Duodenal mucosa (tissue), 2 donors: ENCODE results near the gene UBE2L6.
"Not testable (repeated sequence)": the region's sequence is repeated elsewhere in the genome, so short reads cannot be mapped to it uniquely, and the experiment has no call there.

Source experiments
- H3K27ac ChIP-seq: one replicate; pipeline ENCODE4 v1.7.0; 2013; ENCODE audit warnings: low read depth, low read length
- H3K27me3 ChIP-seq, 2 donors: one replicate each; pipeline ENCODE4 v1.7.0; 2013; ENCODE audit warnings: low read length in 2 of 2, control low read depth in 1 of 2; ENCODE audit not compliant: insufficient read depth in 2 of 2, control insufficient read depth in 1 of 2
- H3K36me3 ChIP-seq, 2 donors: one replicate each; pipeline ENCODE4 v1.7.0; 2013; ENCODE audit warnings: low read length in 2 of 2, control low read depth in 1 of 2; ENCODE audit not compliant: insufficient read depth in 2 of 2, control insufficient read depth in 1 of 2
- H3K4me1 ChIP-seq, 2 donors: one replicate each; pipeline ENCODE4 v1.7.0; 2013; ENCODE audit warnings: low read length in 2 of 2, control low read depth in 1 of 2; ENCODE audit not compliant: insufficient read depth in 2 of 2, control insufficient read depth in 1 of 2
- H3K4me3 ChIP-seq, 2 donors: one replicate each; pipeline ENCODE4 v1.7.0; 2013; ENCODE audit warnings: low read length in 2 of 2, low read depth in 1 of 2
- H3K9ac ChIP-seq, 2 donors: one replicate each; pipeline ENCODE4 v1.7.0; 2013; ENCODE audit warnings: low read length in 2 of 2, low read depth in 1 of 2
- H3K9me3 ChIP-seq, 2 donors: one replicate each; pipeline ENCODE4 v1.7.0; 2013; ENCODE audit warnings: low read length in 2 of 2, control low read depth in 1 of 2; ENCODE audit not compliant: control insufficient read depth in 1 of 2

The UBE2L6 gene

DNA sequence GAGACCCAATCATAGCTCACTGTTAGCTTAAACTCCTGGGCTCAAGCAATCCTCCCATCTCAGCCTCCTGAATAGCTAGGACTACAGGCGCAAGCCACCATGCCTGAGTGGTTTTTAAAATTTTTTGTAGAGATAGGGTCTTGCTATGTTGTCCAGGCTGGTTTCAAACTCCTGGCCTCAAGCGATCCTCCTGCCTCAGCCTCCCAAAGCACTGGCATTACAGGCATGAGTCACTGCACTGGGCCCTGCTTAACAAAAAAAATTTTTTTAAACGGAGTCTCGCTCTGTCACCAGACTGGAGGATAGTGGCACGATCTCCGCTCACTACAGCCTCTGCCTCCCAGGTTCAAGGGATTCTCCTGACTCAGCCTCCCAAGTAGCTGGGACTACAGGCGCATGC lies 33.0 kb downstream of the UBE2L6 start:
- H3K4me3 ChIP-seq, H3K9ac ChIP-seq, H3K36me3 ChIP-seq, H3K9me3 ChIP-seq, H3K27me3 ChIP-seq, H3K27ac ChIP-seq: not testable (repeated sequence)
- H3K4me1 ChIP-seq = peaks cover 14 to 15% of the 10 kb centered on the region in 2 donors

DNA sequence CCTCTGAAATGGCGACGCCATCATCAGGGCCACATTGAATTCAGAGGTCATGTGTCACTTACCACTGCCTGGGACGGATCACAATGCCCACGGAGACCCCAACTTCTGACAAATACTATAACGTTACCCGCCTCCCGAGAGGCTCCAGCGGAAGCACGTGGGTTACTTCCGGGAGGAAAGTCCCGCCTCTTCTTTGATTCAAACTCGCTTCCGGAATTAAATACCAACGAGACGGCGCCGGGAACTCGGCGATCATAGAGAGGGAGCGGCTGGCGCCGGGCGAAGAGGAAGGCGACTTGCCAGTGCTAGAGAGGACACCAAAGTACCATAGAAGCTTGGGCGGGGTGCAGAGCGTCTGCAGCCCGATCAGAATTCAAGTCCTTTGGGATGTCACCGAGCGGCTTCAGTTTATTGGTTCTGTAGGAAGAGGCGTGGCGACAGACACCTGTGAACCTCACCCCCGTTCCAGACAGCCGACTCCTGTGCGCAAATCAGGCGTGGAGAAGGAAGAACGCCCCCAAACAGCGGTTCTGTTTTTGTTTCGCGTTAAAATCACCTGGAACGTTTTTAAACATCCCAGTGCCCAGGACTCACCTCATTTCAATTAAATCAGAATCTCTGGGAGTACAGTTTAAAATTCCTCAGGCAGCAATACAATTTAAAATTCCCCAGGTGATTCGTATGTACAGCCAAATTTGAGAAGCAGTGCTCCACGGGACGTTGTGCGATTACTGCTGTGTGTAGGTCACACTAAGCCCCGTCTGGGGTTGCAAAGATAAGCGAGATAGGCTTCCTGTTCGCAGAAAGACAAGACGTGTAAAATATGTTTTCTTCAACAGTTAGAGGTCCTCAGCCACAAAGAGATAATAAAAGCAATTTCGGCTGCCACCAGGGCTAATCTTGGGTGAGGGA lies 36.6 kb downstream of the UBE2L6 start, which contains the start of gene TIMM10:
Gene TIMM10 (minus strand): TSS at position 159 of the 912 bp plus-strand sequence. CDS start 565 bp downstream, outside the sequence.
- peak within 1 kb of the TSS; percentile 46 for H3K27ac ChIP-seq
- no peaks in the 10 kb centered on the region for H3K9me3 ChIP-seq
- peak within 1 kb of the TSS; percentile 73 to 96 for H3K9ac ChIP-seq
- no peaks in the 10 kb centered on the region for H3K27me3 ChIP-seq
- H3K4me3 ChIP-seq = peak within 1 kb of the TSS; percentile 92 to 100
- H3K4me1 ChIP-seq = peaks cover 16 to 22% of the 10 kb centered on the region in 2 donors
- H3K36me3 ChIP-seq = peaks cover 4 to 10% of the 10 kb centered on the region in 2 donors

DNA sequence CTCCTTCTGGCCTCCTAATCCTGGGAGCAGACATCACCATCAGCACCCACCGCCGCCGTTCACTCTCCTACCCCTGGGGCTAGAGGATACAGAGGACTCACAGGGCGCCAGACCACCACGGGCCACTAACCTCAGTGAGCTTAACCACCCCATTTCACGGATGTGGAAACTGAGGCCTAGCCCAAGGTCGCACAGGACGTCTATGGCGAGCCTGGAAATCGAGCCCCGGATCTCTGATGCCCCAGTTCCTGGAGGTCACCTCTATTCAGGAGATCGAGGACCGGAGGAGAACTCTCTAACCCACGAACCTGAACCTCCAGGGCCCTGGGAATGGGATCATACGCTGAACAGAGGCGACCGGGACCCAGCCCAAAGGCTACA lies 37.3 kb downstream of the UBE2L6 start:
- H3K9ac ChIP-seq = peak overlapping the region; percentile 66 to 96
- peaks cover 16 to 22% of the 10 kb centered on the region in 2 donors for H3K4me1 ChIP-seq
- no peaks in the 10 kb centered on the region for H3K9me3 ChIP-seq
- H3K27ac ChIP-seq = no peak overlapping the region
- peaks cover 4 to 10% of the 10 kb centered on the region in 2 donors for H3K36me3 ChIP-seq
- H3K4me3 ChIP-seq = peak overlapping the region; percentile 92 to 100
- H3K27me3 ChIP-seq = no peaks in the 10 kb centered on the region

DNA sequence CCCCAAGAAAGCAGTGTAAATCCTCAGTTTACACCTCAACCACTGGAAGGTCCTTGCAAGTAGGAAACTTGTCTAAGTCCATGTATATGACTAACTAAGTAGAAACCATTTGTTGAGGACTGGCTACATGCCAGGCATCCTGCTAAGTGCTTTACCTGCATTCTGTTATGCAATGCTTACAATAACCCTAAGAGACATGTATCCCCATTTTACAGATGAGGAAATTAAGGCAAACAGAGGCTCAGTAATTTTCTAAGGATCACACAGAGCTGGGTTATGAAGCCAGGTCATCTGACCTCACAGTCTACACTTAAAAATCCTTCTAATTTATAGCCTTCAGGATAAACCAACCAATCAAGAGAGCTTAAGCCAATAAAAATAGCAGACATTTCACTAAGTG lies 38.5 kb downstream of the UBE2L6 start:
- H3K27ac ChIP-seq = no peak overlapping the region
- H3K36me3 ChIP-seq = peaks cover 4 to 10% of the 10 kb centered on the region in 2 donors
- H3K4me1 ChIP-seq = peaks cover 16 to 22% of the 10 kb centered on the region in 2 donors
- no peaks in the 10 kb centered on the region for H3K27me3 ChIP-seq
- H3K9ac ChIP-seq = no peak overlapping the region
- H3K9me3 ChIP-seq = no peaks in the 10 kb centered on the region
- H3K4me3 ChIP-seq = no peak overlapping the region

DNA sequence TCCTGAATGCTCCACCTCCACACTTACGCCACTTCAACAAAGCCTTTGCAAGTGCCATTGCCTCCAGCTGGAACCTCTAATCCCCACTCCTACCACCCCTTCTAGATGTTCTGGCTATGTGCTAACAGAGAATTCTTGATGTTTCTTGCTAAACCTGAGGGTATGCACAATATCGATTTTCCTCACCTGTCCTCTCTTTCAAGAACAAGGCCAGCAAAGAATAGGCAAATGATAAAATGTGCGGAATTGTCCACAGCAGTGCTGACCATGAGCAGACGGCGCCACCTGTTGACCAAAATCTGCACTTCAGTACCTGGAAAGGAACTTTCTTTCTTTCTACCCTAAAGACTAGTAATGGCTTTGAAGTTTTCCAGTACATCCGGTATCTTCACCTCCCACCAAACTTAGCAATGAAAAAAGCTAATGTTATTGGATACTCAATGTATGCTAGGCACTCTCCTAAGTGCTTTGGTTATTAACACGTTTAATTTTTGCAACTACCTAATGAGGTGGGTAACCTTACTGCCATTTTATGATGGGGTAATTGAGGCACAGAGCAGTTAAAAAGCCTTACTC lies 40.3 kb downstream of the UBE2L6 start:
- H3K9me3 ChIP-seq = no peaks in the 10 kb centered on the region
- H3K27me3 ChIP-seq = no peaks in the 10 kb centered on the region
- no peak overlapping the region for H3K9ac ChIP-seq
- H3K36me3 ChIP-seq = peaks cover 4 to 10% of the 10 kb centered on the region in 2 donors
- H3K27ac ChIP-seq = no peak overlapping the region
- H3K4me1 ChIP-seq = peaks cover 16 to 22% of the 10 kb centered on the region in 2 donors
- H3K4me3 ChIP-seq = no peak overlapping the region

DNA sequence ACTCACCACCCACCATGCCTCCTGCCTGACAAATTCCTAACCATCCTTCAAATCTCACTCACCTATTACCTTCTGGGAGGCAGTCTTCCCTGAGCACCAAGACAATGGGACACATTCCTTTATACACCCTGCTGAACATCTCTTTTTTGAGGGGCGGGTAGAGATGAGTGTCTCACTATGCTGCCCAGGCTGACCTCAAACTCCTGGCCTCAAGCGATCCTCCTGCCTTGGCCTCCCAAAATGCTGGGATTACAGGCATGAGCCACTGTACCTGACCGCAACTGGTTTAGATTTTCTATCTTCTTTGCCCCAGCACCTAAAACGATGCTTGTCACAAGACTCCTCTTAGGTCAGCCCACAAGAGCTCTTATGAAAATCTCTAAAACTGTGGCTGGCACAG lies 44.1 kb downstream of the UBE2L6 start:
- H3K9ac ChIP-seq = no peak overlapping the region

DNA sequence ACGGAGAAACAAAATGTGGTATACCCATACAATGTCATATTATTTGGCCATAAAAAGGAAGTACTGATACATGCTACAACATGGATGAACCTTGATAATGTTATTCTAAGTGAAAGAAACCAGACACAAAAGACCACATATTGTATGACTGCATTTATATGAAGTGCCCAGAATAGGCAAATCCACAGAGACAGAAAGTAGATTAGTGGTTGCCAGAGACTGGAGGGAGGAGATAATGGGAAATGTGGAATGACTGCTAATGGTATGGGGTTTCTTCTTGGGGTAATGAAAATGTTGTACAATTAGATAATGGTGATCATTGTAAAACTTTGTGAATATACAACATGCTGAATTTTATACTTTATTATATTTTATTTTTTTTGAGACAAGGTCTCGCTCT lies 46.4 kb downstream of the UBE2L6 start:
- Histone ChIP-seq H3K4me1 (peaks cover 0 to under 1% of the 10 kb centered on the region in 2 donors), H3K9me3 (no peaks in the 10 kb centered on the region), H3K27ac (no peak overlapping the region), H3K9ac (no peak overlapping the region), H3K27me3 (no peaks in the 10 kb centered on the region), H3K36me3 (no peaks in the 10 kb centered on the region), H3K4me3 (no peak overlapping the region)

More for the DNA sequence above, 44.1 kb downstream of the UBE2L6 start:
- no peaks in the 10 kb centered on the region for H3K27me3 ChIP-seq
- H3K4me1 ChIP-seq = no peaks in the 10 kb centered on the region
- H3K4me3 ChIP-seq = no peak overlapping the region
- no peaks in the 10 kb centered on the region for H3K9me3 ChIP-seq
- peaks cover under 1 to 4% of the 10 kb centered on the region in 2 donors for H3K36me3 ChIP-seq
- no peak overlapping the region for H3K27ac ChIP-seq

DNA sequence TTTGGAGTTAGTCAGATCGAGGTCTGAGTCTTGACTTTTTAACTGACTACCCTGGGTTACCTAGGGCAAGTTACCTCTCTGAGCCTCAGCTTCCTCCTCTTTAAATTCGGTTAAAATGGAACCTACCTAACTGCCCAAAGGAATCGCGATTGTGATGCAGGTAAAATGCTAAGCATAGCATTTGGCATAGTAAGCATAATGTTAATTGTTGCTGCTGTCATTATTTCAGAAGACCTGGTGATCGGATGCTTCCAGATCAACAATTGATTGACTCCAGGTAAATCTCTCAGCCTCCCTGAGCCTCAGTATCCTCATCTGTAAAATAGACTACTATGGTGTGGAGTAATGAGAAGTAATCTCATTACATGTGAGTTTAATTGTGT lies 51.4 kb downstream of the UBE2L6 start:
- H3K4me3 ChIP-seq = peak overlapping the region; percentile 84 to 91
- no peak overlapping the region for H3K27ac ChIP-seq
- peak overlapping the region; percentile 26 to 64 for H3K9ac ChIP-seq

DNA sequence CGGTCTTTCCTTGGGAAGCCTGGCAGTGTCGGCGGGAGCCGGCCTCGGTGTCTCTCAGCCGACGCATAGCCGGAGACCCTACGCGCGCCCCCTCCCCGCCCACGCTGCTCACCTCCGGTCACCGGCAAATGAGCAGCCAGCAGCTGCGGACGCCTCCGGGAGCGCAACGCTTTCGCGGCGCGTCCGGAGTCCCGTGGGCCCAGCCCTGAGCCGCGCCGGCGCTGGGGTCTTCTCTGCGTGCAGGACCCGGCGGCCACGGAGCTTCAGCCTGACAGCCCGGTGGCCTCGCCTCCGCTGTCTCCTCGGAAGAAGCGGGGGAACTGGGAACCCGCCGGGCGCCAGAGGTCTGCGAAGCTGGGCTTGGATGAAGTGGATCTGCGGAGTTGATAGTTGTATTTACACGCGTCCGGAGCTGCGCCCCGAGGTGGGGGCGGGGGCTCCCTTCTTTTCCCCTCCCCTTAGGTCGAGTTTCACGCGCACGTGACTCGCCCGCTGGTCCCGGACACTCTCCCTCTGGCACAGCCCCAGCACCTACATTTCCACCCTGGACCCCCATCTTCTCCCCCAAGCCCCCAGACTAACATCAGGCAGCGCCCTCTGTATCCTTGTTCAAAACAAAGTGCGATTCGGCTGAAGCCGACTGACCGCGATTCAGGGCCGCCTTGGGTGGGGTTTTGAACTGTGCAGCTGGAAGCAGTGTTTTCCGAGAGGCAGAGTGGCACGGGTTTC lies 52.0 kb downstream of the UBE2L6 start, which contains the start of gene SLC43A1:
Gene SLC43A1 (minus strand): TSS at position 371 of the 729 bp plus-strand sequence. CDS start 1,591 bp downstream, outside the sequence.
- H3K4me1 ChIP-seq = peaks cover 0 to 21% of the 10 kb centered on the region in 2 donors
- peak within 1 kb of the TSS; percentile 84 to 91 for H3K4me3 ChIP-seq
- H3K9me3 ChIP-seq = no peaks in the 10 kb centered on the region
- H3K27me3 ChIP-seq = no peaks in the 10 kb centered on the region
- H3K36me3 ChIP-seq = no peaks in the 10 kb centered on the region
- peak within 1 kb of the TSS; percentile 20 for H3K27ac ChIP-seq
- H3K9ac ChIP-seq = peak within 1 kb of the TSS; percentile 68 to 74

More for the DNA sequence above, 51.4 kb downstream of the UBE2L6 start:
- Histone ChIP-seq H3K4me1 (peaks cover 0 to 21% of the 10 kb centered on the region in 2 donors), H3K36me3 (no peaks in the 10 kb centered on the region), H3K9me3 (no peaks in the 10 kb centered on the region), H3K27me3 (no peaks in the 10 kb centered on the region)
